ENCODE data around the gene LY86. TPM values are rescaled to one million over a fixed set of nuclear protein-coding genes. Genes with fewer than 3 reads are reported as not detected.

Gene LY86
- total RNA-seq, 2 experiments from 2014 or later: 1.3 to 2.1 TPM

DNA sequence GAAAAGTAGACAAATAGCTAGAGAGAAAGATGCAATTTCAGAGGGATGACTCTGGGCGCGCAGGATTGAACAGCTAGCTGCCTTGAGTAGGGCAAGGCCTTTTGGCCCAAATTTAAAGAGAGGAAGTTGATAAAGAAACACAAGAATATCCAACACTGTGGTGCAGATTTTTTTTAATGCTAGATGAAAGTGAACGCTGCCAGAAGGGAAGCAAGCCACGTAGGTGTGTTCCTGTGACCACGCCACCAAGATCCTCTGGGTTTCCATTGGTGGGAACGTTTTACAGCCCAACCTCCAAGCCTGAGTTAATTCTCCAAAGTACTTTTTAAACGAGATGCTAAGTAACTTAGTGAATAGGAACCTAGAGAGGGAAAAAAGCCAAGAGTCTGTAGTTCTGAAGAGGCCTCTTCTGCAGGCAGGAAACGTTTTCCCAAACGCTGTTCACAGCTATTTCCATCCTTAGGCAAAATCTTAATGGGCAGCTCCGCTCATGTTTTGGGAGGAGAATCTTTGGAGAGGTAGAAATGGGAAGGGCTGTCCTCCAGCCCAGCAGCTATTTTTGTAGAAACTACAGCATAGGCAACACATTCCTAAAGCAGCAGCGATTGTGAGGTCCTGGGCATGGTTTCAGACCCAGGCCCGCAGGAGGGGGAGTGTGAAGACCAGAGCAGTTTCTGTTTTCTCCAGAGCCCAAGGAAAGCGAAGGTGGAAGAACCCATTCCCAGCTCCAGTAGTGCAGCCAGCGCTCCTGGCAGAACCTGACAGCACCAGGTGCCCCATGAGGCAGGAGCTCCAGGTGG lies 8.2 kb downstream of the LY86 start:
- Mint-ChIP-seq H3K9me3 (peaks cover 4% of the 10 kb centered on the region), H3K36me3 (ENCODE audit: low read depth) (no peaks in the 10 kb centered on the region), H3K4me3 (peak overlapping the region; percentile 50), H3K27me3 (no peaks in the 10 kb centered on the region), H3K4me1 (ENCODE audit: low read depth) (peaks cover 67% of the 10 kb centered on the region), H3K27ac (peak overlapping the region; percentile 67)
- Histone ChIP-seq H3K36me3 (ENCODE audit: insufficient read depth, low read length) (no peaks in the 10 kb centered on the region), H3K4me3 (ENCODE audit: low read length) (no peak overlapping the region), H3K27me3 (ENCODE audit: control insufficient read depth in 1 of 2, insufficient read depth in 2 of 2, low read length in 2 of 2) (no peaks in the 10 kb centered on the region), H3K9me3 (ENCODE audit: control insufficient read depth in 1 of 2, insufficient read depth in 1 of 2, low read length in 2 of 2) (no peaks in the 10 kb centered on the region), H3K4me1 (ENCODE audit: insufficient read depth, low read length) (peaks cover 34% of the 10 kb centered on the region), H3K27ac (ENCODE audit: low read depth in 1 of 2, low read length in 2 of 2) (no peak overlapping the region)
- intact Hi-C loops (cut with DNase I, micrococcal nuclease): loop anchor here in 1 of 2 experiments (10.0 kb wide), 1 partner anchor 58 kb away; no protein-coding TSS in a partner anchor
- TF ChIP-seq, protein P1, sequence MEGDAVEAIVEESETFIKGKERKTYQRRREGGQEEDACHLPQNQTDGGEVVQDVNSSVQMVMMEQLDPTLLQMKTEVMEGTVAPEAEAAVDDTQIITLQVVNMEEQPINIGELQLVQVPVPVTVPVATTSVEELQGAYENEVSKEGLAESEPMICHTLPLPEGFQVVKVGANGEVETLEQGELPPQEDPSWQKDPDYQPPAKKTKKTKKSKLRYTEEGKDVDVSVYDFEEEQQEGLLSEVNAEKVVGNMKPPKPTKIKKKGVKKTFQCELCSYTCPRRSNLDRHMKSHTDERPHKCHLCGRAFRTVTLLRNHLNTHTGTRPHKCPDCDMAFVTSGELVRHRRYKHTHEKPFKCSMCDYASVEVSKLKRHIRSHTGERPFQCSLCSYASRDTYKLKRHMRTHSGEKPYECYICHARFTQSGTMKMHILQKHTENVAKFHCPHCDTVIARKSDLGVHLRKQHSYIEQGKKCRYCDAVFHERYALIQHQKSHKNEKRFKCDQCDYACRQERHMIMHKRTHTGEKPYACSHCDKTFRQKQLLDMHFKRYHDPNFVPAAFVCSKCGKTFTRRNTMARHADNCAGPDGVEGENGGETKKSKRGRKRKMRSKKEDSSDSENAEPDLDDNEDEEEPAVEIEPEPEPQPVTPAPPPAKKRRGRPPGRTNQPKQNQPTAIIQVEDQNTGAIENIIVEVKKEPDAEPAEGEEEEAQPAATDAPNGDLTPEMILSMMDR (IDR thresholded peaks at IDR 0.05): no peak
- ATAC-seq (ENCODE audit: poor library complexity) (peak; percentile 88), DNase-seq (peak in 4 of 14 experiments; percentile 13 to 48 (median 23))
- ChIA-PET CTCF (interaction anchor here (0.7 to 1.0 kb wide), 3 partner anchors 8 to 50 kb away, joined by 3 to 4 read pairs (median 3); no protein-coding TSS in a partner anchor), POLR2A (interaction anchor here (1.0 to 2.3 kb wide), 4 partner anchors 14 to 62 kb away, joined by 3 to 12 read pairs (median 5); no protein-coding TSS in a partner anchor)

DNA sequence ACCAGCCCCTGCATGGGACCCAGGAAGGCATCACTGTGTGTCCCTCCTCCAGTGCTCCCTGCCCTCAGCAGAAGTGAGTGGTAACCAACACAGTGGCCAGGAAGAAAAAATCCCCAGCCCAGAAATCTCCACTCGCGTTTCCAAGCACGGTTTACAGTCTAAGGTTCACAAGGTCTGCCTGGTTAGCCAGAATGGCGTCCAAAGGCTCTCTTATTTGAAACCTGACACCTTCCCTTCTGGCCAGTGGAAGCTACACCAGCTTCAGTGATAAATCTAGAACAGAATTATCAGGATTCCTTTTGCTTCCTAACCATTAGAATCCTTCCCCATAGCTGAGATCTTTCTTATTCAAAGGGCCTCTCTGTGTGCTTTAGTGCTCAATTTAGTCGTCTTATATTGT lies 9.2 kb downstream of the LY86 start:
- H3K27me3 Mint-ChIP-seq: no peaks in the 10 kb centered on the region
- CTCF ChIA-PET: interaction anchor here (1.0 kb wide), 1 partner anchor 51 kb away, joined by 4 read pairs; no protein-coding TSS in a partner anchor
- DNase-seq (no peak), ATAC-seq (ENCODE audit: poor library complexity) (no peak)
- POLR2A ChIA-PET: interaction anchor here (1.0 to 2.3 kb wide), 3 partner anchors 13 to 16 kb away, joined by 3 to 12 read pairs (median 5); no protein-coding TSS in a partner anchor
- H3K9me3 Mint-ChIP-seq: peaks cover 4% of the 10 kb centered on the region
- no peak overlapping the region for H3K27ac Mint-ChIP-seq
- Histone ChIP-seq H3K36me3 (ENCODE audit: insufficient read depth, low read length) (no peaks in the 10 kb centered on the region), H3K27me3 (ENCODE audit: control insufficient read depth in 1 of 2, insufficient read depth in 2 of 2, low read length in 2 of 2) (no peaks in the 10 kb centered on the region), H3K9me3 (ENCODE audit: control insufficient read depth in 1 of 2, insufficient read depth in 1 of 2, low read length in 2 of 2) (no peaks in the 10 kb centered on the region), H3K27ac (ENCODE audit: low read depth in 1 of 2, low read length in 2 of 2) (no peak overlapping the region), H3K4me3 (ENCODE audit: low read length) (no peak overlapping the region), H3K4me1 (ENCODE audit: insufficient read depth, low read length) (peaks cover 25% of the 10 kb centered on the region)
- H3K4me1 Mint-ChIP-seq (ENCODE audit: low read depth): peaks cover 58% of the 10 kb centered on the region
- TF ChIP-seq, protein P1 (IDR thresholded peaks at IDR 0.05): no peak
- intact Hi-C loops (cut with DNase I, micrococcal nuclease): loop anchor here in 1 of 2 experiments (10.0 kb wide), 1 partner anchor 57 kb away; no protein-coding TSS in a partner anchor
- H3K36me3 Mint-ChIP-seq (ENCODE audit: low read depth): no peaks in the 10 kb centered on the region
- no peak overlapping the region for H3K4me3 Mint-ChIP-seq

DNA sequence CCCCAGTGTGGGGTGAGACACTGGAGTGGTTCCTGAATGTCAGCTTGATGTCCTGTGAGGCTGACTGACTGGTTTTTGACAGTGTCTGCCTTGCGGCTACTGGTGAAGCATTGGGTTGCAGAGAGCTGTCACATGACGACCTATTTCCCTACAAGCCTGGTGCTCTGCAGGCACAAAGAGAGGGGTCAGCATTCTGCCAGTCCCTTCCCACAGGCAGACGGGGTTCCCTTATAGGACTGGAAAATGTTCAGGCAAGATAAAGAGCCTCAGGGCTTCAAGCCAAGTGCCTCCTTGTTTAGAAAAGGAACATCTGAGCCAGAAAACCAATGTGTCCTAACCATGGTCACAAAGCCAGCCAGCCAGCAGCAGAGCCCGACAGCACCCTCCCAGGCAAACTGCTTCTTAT lies 11.0 kb downstream of the LY86 start:
- Mint-ChIP-seq H3K4me3 (no peak overlapping the region), H3K27me3 (no peaks in the 10 kb centered on the region), H3K4me1 (ENCODE audit: low read depth) (peaks cover 43% of the 10 kb centered on the region), H3K27ac (no peak overlapping the region), H3K9me3 (peaks cover 4% of the 10 kb centered on the region), H3K36me3 (ENCODE audit: low read depth) (no peaks in the 10 kb centered on the region)
- ChIA-PET CTCF (no interaction called here), POLR2A (interaction anchor here (1.4 kb wide), 1 partner anchor 11 kb away, joined by 5 read pairs; no protein-coding TSS in a partner anchor)
- ATAC-seq (ENCODE audit: poor library complexity): no peak
- intact Hi-C loops (cut with DNase I, micrococcal nuclease): loop anchor here in 1 of 2 experiments (10.0 kb wide), 1 partner anchor 55 kb away; no protein-coding TSS in a partner anchor
- H3K36me3 ChIP-seq (ENCODE audit: insufficient read depth, low read length): no peaks in the 10 kb centered on the region
- H3K4me1 ChIP-seq (ENCODE audit: insufficient read depth, low read length): peaks cover 19% of the 10 kb centered on the region
- no peaks in the 10 kb centered on the region for H3K9me3 ChIP-seq (ENCODE audit: control insufficient read depth in 1 of 2, insufficient read depth in 1 of 2, low read length in 2 of 2)
- H3K27me3 ChIP-seq (ENCODE audit: control insufficient read depth in 1 of 2, insufficient read depth in 2 of 2, low read length in 2 of 2): no peaks in the 10 kb centered on the region
- no peak overlapping the region for H3K27ac ChIP-seq (ENCODE audit: low read depth in 1 of 2, low read length in 2 of 2)
- DNase-seq: no peak
- TF ChIP-seq, protein P1 (IDR thresholded peaks at IDR 0.05): no peak
- no peak overlapping the region for H3K4me3 ChIP-seq (ENCODE audit: low read length)
